Liver (tissue), 9 donors: ENCODE results near the gene NR5A2. TPM values are rescaled to one million over a fixed set of nuclear protein-coding genes. Genes with fewer than 3 reads are reported as not detected.
A peak's percentile ranks its signal among the peaks of the same experiment; 100 is the strongest.

ENCODE experiments used
- DNase-seq: peaks from one replicate; pipeline ENCODE4 v3.0.0-alpha.2; 2017; ENCODE audit warnings: low spot score
- H3K27ac ChIP-seq, 2 donors: one replicate each; pipeline ENCODE4 v1.7.0; 2013; ENCODE audit warnings: inconsistent platforms in 2 of 2, low read length in 2 of 2, control low read depth in 1 of 2, low read depth in 1 of 2, mild to moderate bottlenecking in 1 of 2
- H3K27me3 ChIP-seq, 4 donors: one replicate each; pipeline versions ENCODE4 v1.6.1 to v1.7.0; 2013; ENCODE audit warnings: low read length in 3 of 4, inconsistent platforms in 1 of 4, mild to moderate bottlenecking in 1 of 4, moderate library complexity in 1 of 4; ENCODE audit not compliant: control insufficient read depth in 4 of 4, insufficient read depth in 4 of 4
- H3K36me3 ChIP-seq, 4 donors: one replicate each; pipeline versions ENCODE4 v1.6.1 to v1.7.0; 2013; ENCODE audit warnings: low read length in 3 of 4, mild to moderate bottlenecking in 3 of 4, low read depth in 1 of 4, moderate library complexity in 1 of 4; ENCODE audit not compliant: control insufficient read depth in 4 of 4, insufficient read depth in 3 of 4
- H3K4me1 ChIP-seq, 4 donors: one replicate each; pipeline versions ENCODE4 v1.6.1 to v1.7.0; 2013; ENCODE audit warnings: low read length in 3 of 4, mild to moderate bottlenecking in 3 of 4, moderate library complexity in 1 of 4; ENCODE audit not compliant: control insufficient read depth in 4 of 4, insufficient read depth in 4 of 4
- H3K4me3 ChIP-seq, 3 donors: one replicate each; pipeline versions ENCODE4 v1.6.1 to v1.7.0; 2013; ENCODE audit warnings: low read length in 3 of 3, control low read depth in 1 of 3, low read depth in 1 of 3, mild to moderate bottlenecking in 1 of 3
- H3K9ac ChIP-seq, 2 donors: one replicate each; pipeline ENCODE4 v1.7.0; 2013; ENCODE audit warnings: low read length in 2 of 2, mild to moderate bottlenecking in 2 of 2, moderate library complexity in 2 of 2, control low read depth in 1 of 2, low read depth in 1 of 2
- H3K9me3 ChIP-seq, 4 donors: one replicate each; pipeline versions ENCODE4 v1.6.1 to v1.7.0; 2013; ENCODE audit warnings: low read length in 3 of 4; ENCODE audit not compliant: control insufficient read depth in 4 of 4
- EGR1 ChIP-seq, 2 donors: IDR thresholded peaks; 2 replicates each; pipeline ENCODE4 v1.6.1; 2016 to 2018; ENCODE audit warnings: antibody characterized with exemption in 2 of 2, low read depth in 2 of 2
- FOXA1 ChIP-seq: IDR thresholded peaks from 2 replicates; pipeline ENCODE4 v1.6.1; 2016; ENCODE audit warnings: antibody characterized with exemption
- FOXA2 ChIP-seq: IDR thresholded peaks from 2 replicates; pipeline ENCODE4 v1.6.1; 2016; ENCODE audit warnings: antibody characterized with exemption
- GABPA ChIP-seq, 2 donors: IDR thresholded peaks in 1 of 2; conservative IDR thresholded peaks in 1 of 2; 2 replicates each; pipeline ENCODE4 v1.6.1; 2016; ENCODE audit warnings: antibody characterized with exemption in 2 of 2, mild to moderate bottlenecking in 1 of 2, moderate library complexity in 1 of 2
- HNF4A ChIP-seq, 2 donors: conservative IDR thresholded peaks; 2 replicates each; pipeline ENCODE4 v1.6.1; 2016; ENCODE audit warnings: antibody characterized with exemption in 2 of 2, mild to moderate bottlenecking in 2 of 2
- HNF4G ChIP-seq: IDR thresholded peaks from 2 replicates; pipeline ENCODE4 v1.6.1; 2016; ENCODE audit warnings: antibody characterized with exemption
- JUND ChIP-seq, 2 donors: IDR thresholded peaks; 2 replicates each; pipeline ENCODE4 v1.6.1; 2016; ENCODE audit warnings: antibody characterized with exemption in 2 of 2
- NR2F2 ChIP-seq: IDR thresholded peaks from 2 replicates; pipeline ENCODE4 v1.6.1; 2016; ENCODE audit warnings: antibody characterized with exemption
- RAD21 ChIP-seq, 2 donors: IDR thresholded peaks; 2 replicates each; pipeline ENCODE4 v1.6.1; 2016; ENCODE audit warnings: antibody characterized with exemption in 2 of 2, mild to moderate bottlenecking in 2 of 2
- RXRA ChIP-seq, 2 donors: IDR thresholded peaks; 2 replicates each; pipeline ENCODE4 v1.6.1; 2017 to 2018; ENCODE audit warnings: antibody characterized with exemption in 2 of 2, mild to moderate bottlenecking in 1 of 2
- SP1 ChIP-seq: IDR thresholded peaks from 2 replicates; pipeline ENCODE4 v1.6.1; 2018; ENCODE audit warnings: antibody characterized with exemption, mild to moderate bottlenecking
- TAF1 ChIP-seq: conservative IDR thresholded peaks from 2 replicates; pipeline ENCODE4 v1.6.1; 2016; ENCODE audit warnings: antibody characterized with exemption, mild to moderate bottlenecking
- YY1 ChIP-seq: IDR thresholded peaks from 2 replicates; pipeline ENCODE4 v1.6.1; 2016; ENCODE audit warnings: antibody characterized with exemption, mild to moderate bottlenecking
- WGBS: extraction: QIAGEN DNeasy Blood & Tissue Kit; methylation state at CpG from one replicate; pipeline ENCODE4 v1.1.7; 2013; 5-methylcytosine and 5-hydroxymethylcytosine counted together
- polyA plus RNA-seq, 2 donors: library from polyadenylated mRNA; stranded (reverse) in 1 of 2; unstranded in 1 of 2; fragments of 200-250 nt in 1 of 2; fragments of >200 nt in 1 of 2; fragmentation: Nextera tagmentation in 1 of 2; extraction: Ambion mirVana in 1 of 2; gene quantifications; one replicate each; pipeline versions ENCODE4 v1.2.1 to v1.2.3, GENCODE V29; 2013 to 2015
- total RNA-seq, 2 donors: library from RNA; depleted of rRNA; stranded (reverse); fragments of >200 nt; gene quantifications; one replicate each; pipeline ENCODE4 v1.2.3, GENCODE V29; 2014
- TF ChIP-seq, protein P1 (sequence below): IDR thresholded peaks from 2 replicates; pipeline ENCODE4 v1.6.1; 2016; ENCODE audit warnings: antibody characterized with exemption
- TF ChIP-seq, protein P2 (sequence below): IDR thresholded peaks from 2 replicates; pipeline ENCODE4 v1.6.1; 2016; ENCODE audit warnings: antibody characterized with exemption, mild to moderate bottlenecking
- TF ChIP-seq, protein P3 (sequence below): fragments of 150-350 bp; IDR thresholded peaks from 2 replicates; pipeline ENCODE4 v1.5.1; 2017; ENCODE audit warnings: improper control_type of control experiment, low read depth, low read length; ENCODE audit not compliant: missing input control
- TF ChIP-seq, protein P4 (sequence below): IDR thresholded peaks from 2 replicates; pipeline ENCODE4 v1.6.1; 2016; ENCODE audit warnings: antibody characterized with exemption
- TF ChIP-seq, protein P5 (sequence below): IDR thresholded peaks from 2 replicates; pipeline ENCODE4 v1.6.1; 2016; ENCODE audit warnings: antibody characterized with exemption
- donor health status: healthy.
- donor health status: healthy.
- donor health status: healthy.
- donor health status: healthy.
- donor health status: healthy.

The NR5A2 gene
- total and polyA plus RNA-seq, 4 donors: 10.0 to 37.5 (median 21.1) TPM

DNA sequence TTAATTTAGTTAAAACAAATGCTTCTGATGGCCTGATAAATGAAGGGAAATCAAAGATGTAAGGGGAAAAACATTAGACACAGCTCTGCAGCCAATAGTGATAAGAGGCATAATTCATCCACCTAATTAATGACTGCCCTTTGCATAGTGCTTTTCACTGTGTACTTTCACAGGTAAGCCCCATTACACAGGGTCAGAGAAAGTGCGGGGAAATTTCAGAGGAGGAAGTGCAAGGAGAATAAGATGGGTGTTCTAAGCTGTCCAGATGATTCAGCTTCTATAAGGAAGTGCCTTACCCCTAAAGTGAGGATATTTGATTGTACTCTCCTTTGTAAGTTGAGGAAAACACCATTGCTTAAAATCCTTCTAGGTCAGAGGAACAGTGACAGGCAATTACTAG lies 88.0 kb downstream of the NR5A2 start:
- 45% methylated on average over 1 of the region's 1 CpG for WGBS
- peak overlapping the region; percentile 30 to 76 for H3K27ac ChIP-seq
- peaks cover 3 to 26% (median 12%) of the 10 kb centered on the region in 4 donors for H3K36me3 ChIP-seq
- TF ChIP-seq, protein P1, sequence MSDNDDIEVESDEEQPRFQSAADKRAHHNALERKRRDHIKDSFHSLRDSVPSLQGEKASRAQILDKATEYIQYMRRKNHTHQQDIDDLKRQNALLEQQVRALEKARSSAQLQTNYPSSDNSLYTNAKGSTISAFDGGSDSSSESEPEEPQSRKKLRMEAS: no peak
- TF ChIP-seq, protein P2, sequence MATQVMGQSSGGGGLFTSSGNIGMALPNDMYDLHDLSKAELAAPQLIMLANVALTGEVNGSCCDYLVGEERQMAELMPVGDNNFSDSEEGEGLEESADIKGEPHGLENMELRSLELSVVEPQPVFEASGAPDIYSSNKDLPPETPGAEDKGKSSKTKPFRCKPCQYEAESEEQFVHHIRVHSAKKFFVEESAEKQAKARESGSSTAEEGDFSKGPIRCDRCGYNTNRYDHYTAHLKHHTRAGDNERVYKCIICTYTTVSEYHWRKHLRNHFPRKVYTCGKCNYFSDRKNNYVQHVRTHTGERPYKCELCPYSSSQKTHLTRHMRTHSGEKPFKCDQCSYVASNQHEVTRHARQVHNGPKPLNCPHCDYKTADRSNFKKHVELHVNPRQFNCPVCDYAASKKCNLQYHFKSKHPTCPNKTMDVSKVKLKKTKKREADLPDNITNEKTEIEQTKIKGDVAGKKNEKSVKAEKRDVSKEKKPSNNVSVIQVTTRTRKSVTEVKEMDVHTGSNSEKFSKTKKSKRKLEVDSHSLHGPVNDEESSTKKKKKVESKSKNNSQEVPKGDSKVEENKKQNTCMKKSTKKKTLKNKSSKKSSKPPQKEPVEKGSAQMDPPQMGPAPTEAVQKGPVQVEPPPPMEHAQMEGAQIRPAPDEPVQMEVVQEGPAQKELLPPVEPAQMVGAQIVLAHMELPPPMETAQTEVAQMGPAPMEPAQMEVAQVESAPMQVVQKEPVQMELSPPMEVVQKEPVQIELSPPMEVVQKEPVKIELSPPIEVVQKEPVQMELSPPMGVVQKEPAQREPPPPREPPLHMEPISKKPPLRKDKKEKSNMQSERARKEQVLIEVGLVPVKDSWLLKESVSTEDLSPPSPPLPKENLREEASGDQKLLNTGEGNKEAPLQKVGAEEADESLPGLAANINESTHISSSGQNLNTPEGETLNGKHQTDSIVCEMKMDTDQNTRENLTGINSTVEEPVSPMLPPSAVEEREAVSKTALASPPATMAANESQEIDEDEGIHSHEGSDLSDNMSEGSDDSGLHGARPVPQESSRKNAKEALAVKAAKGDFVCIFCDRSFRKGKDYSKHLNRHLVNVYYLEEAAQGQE: no peak
- TF ChIP-seq YY1 (no peak), TAF1 (no peak), RAD21 (IDR thresholded peaks at IDR 0.05) (no peak), HNF4G (no peak), HNF4A (conservative IDR thresholded peaks at IDR 0.05) (no peak), JUND (IDR thresholded peaks at IDR 0.05) (no peak), FOXA2 (no peak), NR2F2 (no peak), FOXA1 (no peak), SP1 (no peak), GABPA (IDR thresholded peaks at IDR 0.05 in 1 of 2, conservative IDR thresholded peaks at IDR 0.05 in 1 of 2) (no peak), EGR1 (IDR thresholded peaks at IDR 0.05; ENCODE audit: low read depth in 2 of 2) (no peak)
- TF ChIP-seq, protein P3, sequence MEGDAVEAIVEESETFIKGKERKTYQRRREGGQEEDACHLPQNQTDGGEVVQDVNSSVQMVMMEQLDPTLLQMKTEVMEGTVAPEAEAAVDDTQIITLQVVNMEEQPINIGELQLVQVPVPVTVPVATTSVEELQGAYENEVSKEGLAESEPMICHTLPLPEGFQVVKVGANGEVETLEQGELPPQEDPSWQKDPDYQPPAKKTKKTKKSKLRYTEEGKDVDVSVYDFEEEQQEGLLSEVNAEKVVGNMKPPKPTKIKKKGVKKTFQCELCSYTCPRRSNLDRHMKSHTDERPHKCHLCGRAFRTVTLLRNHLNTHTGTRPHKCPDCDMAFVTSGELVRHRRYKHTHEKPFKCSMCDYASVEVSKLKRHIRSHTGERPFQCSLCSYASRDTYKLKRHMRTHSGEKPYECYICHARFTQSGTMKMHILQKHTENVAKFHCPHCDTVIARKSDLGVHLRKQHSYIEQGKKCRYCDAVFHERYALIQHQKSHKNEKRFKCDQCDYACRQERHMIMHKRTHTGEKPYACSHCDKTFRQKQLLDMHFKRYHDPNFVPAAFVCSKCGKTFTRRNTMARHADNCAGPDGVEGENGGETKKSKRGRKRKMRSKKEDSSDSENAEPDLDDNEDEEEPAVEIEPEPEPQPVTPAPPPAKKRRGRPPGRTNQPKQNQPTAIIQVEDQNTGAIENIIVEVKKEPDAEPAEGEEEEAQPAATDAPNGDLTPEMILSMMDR: no peak
- TF ChIP-seq, protein P4, sequence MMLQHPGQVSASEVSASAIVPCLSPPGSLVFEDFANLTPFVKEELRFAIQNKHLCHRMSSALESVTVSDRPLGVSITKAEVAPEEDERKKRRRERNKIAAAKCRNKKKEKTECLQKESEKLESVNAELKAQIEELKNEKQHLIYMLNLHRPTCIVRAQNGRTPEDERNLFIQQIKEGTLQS: no peak
- TF ChIP-seq, protein P5, sequence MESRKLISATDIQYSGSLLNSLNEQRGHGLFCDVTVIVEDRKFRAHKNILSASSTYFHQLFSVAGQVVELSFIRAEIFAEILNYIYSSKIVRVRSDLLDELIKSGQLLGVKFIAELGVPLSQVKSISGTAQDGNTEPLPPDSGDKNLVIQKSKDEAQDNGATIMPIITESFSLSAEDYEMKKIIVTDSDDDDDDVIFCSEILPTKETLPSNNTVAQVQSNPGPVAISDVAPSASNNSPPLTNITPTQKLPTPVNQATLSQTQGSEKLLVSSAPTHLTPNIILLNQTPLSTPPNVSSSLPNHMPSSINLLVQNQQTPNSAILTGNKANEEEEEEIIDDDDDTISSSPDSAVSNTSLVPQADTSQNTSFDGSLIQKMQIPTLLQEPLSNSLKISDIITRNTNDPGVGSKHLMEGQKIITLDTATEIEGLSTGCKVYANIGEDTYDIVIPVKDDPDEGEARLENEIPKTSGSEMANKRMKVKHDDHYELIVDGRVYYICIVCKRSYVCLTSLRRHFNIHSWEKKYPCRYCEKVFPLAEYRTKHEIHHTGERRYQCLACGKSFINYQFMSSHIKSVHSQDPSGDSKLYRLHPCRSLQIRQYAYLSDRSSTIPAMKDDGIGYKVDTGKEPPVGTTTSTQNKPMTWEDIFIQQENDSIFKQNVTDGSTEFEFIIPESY: no peak
- no peak overlapping the region for H3K9ac ChIP-seq
- H3K27me3 ChIP-seq: no peaks in the 10 kb centered on the region
- no peaks in the 10 kb centered on the region for H3K9me3 ChIP-seq
- peaks cover 9 to 41% (median 32%) of the 10 kb centered on the region in 4 donors for H3K4me1 ChIP-seq
- no peak overlapping the region for H3K4me3 ChIP-seq
- no peak for DNase-seq

DNA sequence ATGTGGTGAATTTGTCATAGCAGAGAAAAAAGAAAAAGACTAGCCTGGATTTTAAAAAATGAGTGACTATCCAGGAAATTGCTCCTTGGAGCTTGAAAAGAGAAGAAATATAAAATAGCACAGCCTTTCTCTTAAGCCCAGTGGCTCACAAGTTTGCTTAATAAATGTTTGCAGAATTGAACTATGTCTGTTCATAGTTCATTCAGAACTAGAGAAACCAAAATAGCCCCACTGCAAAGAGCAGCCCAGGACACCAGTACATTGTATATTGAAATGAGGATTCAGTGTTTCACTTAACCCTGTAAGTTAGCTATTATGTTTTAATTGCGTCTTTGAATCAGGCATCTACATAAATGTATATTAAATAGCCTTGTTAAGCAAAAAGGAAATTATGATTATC lies 88.8 kb downstream of the NR5A2 start:
- no peak for DNase-seq
- TF ChIP-seq YY1: no peak
- TF ChIP-seq, protein P5: no peak
- peak; percentile 75 for TF ChIP-seq SP1
- TF ChIP-seq TAF1: no peak
- no peak for TF ChIP-seq FOXA2
- TF ChIP-seq NR2F2: no peak
- TF ChIP-seq EGR1 (IDR thresholded peaks at IDR 0.05; ENCODE audit: low read depth in 2 of 2): no peak
- TF ChIP-seq RXRA (IDR thresholded peaks at IDR 0.05): peak; percentile 72 to 92
- TF ChIP-seq JUND (IDR thresholded peaks at IDR 0.05): no peak
- TF ChIP-seq RAD21 (IDR thresholded peaks at IDR 0.05): peak; percentile 16 to 37
- TF ChIP-seq HNF4G: peak; percentile 25
- TF ChIP-seq, protein P4: no peak
- peak; percentile 57 to 70 for TF ChIP-seq HNF4A (conservative IDR thresholded peaks at IDR 0.05)
- peak overlapping the region; percentile 7 to 15 for H3K9ac ChIP-seq
- 39% methylated on average over 1 of the region's 1 CpG for WGBS
- H3K4me1 ChIP-seq: peaks cover 9 to 41% (median 32%) of the 10 kb centered on the region in 4 donors
- peak overlapping the region; percentile 30 to 76 for H3K27ac ChIP-seq
- peaks cover under 1 to 23% (median 11%) of the 10 kb centered on the region in 4 donors for H3K36me3 ChIP-seq
- H3K9me3 ChIP-seq: no peaks in the 10 kb centered on the region
- H3K4me3 ChIP-seq: no peak overlapping the region
- no peaks in the 10 kb centered on the region for H3K27me3 ChIP-seq
